NB4 (cell line): ENCODE data around the gene ZNF488.

Source experiments
- DNase-seq: peaks from one replicate; pipeline ENCODE4 v3.0.0; 2010; ENCODE audit warnings: low read depth
- H3K4me3 ChIP-seq: one replicate; pipeline ENCODE4 v1.5.1; 2011; ENCODE audit warnings: mild to moderate bottlenecking, low read depth, low read length, moderate library complexity
- MYC ChIP-seq: IDR thresholded peaks from 2 replicates; pipeline ENCODE4 v1.6.1; 2011; ENCODE audit warnings: low read depth, low read length
- POLR2A ChIP-seq: IDR thresholded peaks from 2 replicates; pipeline ENCODE4 v1.6.1; 2011; ENCODE audit warnings: mild to moderate bottlenecking; ENCODE audit not compliant: insufficient read length; ENCODE audit errors: extremely low read depth
- TF ChIP-seq, protein P1 (sequence below): IDR thresholded peaks from one replicate; pipeline ENCODE4 v1.5.1; 2012; ENCODE audit warnings: low read depth, low read length
- TF ChIP-seq, protein P2 (sequence below): IDR thresholded peaks from 2 replicates; pipeline ENCODE4 v1.6.1; 2011; ENCODE audit warnings: low read depth, low read length

Gene ZNF488

DNA sequence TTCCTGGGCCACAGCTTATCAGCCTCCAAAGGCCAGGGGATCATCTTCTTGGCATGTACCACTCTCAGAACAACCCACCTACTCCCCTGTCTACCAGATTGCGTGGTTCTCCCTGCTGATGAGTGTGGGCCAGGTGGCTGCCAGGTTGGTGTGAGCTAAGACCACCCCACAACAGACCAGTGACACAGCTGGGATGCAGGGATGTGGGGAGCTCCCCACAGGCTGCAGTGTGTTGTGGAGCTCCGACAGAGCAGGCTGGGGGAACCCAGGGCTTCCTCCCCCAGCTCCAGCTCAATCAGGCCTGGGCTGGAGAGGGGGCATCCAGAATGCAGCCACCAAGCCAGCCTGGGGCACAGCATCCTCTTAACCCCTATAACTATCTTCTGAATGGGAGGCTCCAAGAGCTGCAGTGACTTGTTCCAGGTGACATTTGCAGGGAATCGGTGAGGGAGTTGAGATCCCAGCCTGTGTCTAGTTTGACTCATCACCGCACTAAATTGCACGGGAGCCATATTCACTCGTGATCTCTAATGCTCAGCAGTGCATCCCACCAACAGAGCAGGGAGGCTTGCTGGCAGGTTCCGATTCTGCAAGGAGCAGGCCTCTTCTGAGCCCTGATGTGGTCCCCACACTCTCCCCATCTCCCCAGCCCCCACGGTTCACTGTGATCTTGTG lies 62.4 kb downstream of the ZNF488 start:
- DNase-seq = no peak
- H3K4me3 ChIP-seq = no peak overlapping the region
- TF ChIP-seq POLR2A = no peak
- no peak for TF ChIP-seq MYC
- TF ChIP-seq, protein P1, sequence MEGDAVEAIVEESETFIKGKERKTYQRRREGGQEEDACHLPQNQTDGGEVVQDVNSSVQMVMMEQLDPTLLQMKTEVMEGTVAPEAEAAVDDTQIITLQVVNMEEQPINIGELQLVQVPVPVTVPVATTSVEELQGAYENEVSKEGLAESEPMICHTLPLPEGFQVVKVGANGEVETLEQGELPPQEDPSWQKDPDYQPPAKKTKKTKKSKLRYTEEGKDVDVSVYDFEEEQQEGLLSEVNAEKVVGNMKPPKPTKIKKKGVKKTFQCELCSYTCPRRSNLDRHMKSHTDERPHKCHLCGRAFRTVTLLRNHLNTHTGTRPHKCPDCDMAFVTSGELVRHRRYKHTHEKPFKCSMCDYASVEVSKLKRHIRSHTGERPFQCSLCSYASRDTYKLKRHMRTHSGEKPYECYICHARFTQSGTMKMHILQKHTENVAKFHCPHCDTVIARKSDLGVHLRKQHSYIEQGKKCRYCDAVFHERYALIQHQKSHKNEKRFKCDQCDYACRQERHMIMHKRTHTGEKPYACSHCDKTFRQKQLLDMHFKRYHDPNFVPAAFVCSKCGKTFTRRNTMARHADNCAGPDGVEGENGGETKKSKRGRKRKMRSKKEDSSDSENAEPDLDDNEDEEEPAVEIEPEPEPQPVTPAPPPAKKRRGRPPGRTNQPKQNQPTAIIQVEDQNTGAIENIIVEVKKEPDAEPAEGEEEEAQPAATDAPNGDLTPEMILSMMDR = no peak
- TF ChIP-seq, protein P2, sequence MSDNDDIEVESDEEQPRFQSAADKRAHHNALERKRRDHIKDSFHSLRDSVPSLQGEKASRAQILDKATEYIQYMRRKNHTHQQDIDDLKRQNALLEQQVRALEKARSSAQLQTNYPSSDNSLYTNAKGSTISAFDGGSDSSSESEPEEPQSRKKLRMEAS = no peak

- no peak overlapping the region for H3K4me3 ChIP-seq
- TF ChIP-seq, protein P2 = no peak
- TF ChIP-seq MYC (no peak), POLR2A (no peak)
- TF ChIP-seq, protein P1 = no peak
- no peak for DNase-seq
Measured at GRCh38 chr10:47320812-47321211, 63.3 kb downstream of the ZNF488 start.

DNA sequence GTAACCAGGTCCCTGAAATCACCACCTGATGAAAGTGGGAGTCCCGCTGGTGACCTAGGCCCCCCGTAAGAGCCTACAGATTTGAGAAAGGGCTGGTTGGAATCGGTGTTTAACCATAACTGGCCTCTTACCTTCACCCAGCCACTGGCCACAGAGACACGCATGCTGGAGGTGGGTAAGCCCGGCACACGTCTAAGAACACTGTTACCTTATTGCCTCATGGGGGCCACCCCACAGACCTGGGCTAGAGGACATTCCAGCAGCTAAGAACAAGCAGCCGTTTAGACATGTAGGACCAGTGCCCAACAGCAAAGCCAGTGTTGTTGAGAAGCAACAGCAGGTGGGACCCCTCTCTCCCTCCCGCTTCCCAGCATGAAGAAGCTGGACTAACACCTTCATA lies 64.3 kb downstream of the ZNF488 start:
- H3K4me3 ChIP-seq = no peak overlapping the region
- DNase-seq = no peak
- TF ChIP-seq MYC (no peak), POLR2A (no peak)
- TF ChIP-seq, protein P2 = no peak
- TF ChIP-seq, protein P1 = no peak

DNA sequence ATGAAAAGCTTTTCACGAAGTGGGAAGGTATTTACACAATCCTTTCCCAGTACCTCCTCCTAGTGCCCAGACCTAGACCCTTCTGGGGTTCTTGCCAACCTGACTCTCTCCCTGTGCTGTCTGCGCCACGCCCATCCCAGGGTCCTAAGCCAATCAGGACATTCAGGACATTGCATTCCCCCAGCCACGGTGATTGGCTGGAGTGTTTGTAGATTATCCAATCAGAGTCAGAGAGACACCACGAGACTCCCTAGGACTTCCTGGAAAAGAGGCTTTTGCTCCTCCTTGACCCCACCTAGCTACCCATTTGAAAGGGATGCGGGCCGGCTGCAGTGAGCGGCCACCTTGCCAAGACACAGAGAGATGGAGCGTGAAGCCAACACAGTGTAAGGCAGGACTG lies 65.4 kb downstream of the ZNF488 start:
- no peak for TF ChIP-seq POLR2A
- TF ChIP-seq, protein P1 = no peak
- peak; percentile 40 for DNase-seq
- H3K4me3 ChIP-seq = no peak overlapping the region

DNA sequence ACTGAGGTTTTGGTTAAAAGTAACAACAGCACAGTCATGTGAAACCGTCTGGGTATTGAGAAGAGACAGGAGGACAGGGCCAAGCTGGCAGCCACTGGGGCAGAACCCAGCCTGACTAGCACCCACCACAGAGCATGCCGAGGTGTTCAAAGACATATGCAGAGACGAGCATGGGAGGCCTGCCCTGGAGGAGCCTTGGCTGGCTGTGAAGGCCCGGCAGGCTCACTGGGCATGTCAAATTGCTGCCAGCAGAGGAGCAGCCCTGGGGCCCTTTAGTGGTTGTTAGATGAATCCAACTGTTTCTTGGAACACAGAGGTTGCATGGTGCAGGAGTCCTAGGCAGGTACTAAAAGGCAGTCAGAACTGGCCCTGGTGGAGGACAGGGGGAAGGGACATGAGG lies 66.8 kb downstream of the ZNF488 start:
- TF ChIP-seq MYC = no peak
- TF ChIP-seq, protein P1 = no peak
- TF ChIP-seq, protein P2 = no peak
- no peak for TF ChIP-seq POLR2A
- DNase-seq = no peak

DNA sequence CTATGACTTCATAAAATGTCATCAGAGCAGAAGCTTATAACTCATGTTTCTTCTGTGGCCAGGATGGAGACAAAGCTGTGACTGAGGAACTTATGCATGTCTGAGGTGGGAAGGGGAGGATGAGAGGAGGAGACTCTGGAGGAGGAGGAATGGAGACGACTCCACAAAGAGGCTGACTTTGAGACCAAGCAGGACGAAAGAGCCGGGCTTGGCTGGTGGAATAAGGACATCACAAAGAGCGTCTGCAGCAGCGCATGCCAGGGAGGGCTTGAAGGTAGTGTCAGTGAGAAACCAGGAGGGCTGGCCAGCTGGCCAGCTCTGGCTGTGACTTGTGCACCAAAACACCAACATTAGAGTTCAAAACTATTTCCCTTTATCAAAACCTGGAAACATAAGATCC lies 68.0 kb downstream of the ZNF488 start:
- DNase-seq = no peak

More for the DNA sequence above, 66.8 kb downstream of the ZNF488 start:
- H3K4me3 ChIP-seq = no peak overlapping the region

More for the DNA sequence above, 68.0 kb downstream of the ZNF488 start:
- no peak overlapping the region for H3K4me3 ChIP-seq
- TF ChIP-seq, protein P2 = no peak
- TF ChIP-seq MYC (no peak), POLR2A (no peak)
- TF ChIP-seq, protein P1 = no peak
